Lower lobe of right lung (tissue), 2 donors: ENCODE measurements around the gene ANKRD55. TPM values are rescaled to one million over a fixed set of nuclear protein-coding genes. Genes with fewer than 3 reads are reported as not detected.
"Not testable (repeated sequence)": the region's sequence is repeated elsewhere in the genome, so short reads cannot be mapped to it uniquely, and the experiment has no call there.

Experiments
- ATAC-seq, 2 donors: fragments of 200-7000 bp; cut with Tn5 transposase; one replicate each; pipeline ENCODE4 v1.9.1; 2020 to 2022; ENCODE audit warnings: mild to moderate bottlenecking in 2 of 2, moderate library complexity in 2 of 2
- DNase-seq: peaks from one replicate; pipeline ENCODE4 v3.0.0-alpha.2; 2020
- H3K27ac ChIP-seq: fragments of 200-600 bp; one replicate; pipeline ENCODE4 v1.8.0; 2022
- H3K27me3 ChIP-seq: fragments of 200-600 bp; one replicate; pipeline ENCODE4 v1.8.0; 2022; ENCODE audit warnings: low read depth
- H3K36me3 ChIP-seq: fragments of 200-600 bp; one replicate; pipeline ENCODE4 v1.8.0; 2022; ENCODE audit warnings: mild to moderate bottlenecking
- H3K4me1 ChIP-seq: fragments of 200-600 bp; one replicate; pipeline ENCODE4 v1.8.0; 2022
- H3K4me3 ChIP-seq: fragments of 200-600 bp; one replicate; pipeline ENCODE4 v1.8.0; 2022; ENCODE audit warnings: mild to moderate bottlenecking
- H3K9me3 ChIP-seq: fragments of 200-600 bp; one replicate; pipeline ENCODE4 v1.8.0; 2022
- CTCF ChIP-seq: fragments of 200-600 bp; IDR thresholded peaks from one replicate; pipeline ENCODE4 v1.8.0; 2022; ENCODE audit warnings: antibody characterized with exemption, mild to moderate bottlenecking
- intact Hi-C: fragments of 100-400 bp; cut with DNase I; formaldehyde crosslinking; loops from one replicate; pipeline ENCODE4 v1.11.0; 2022
- total RNA-seq: library from RNA; stranded (reverse); fragmentation: NEBNext Ultra II Directional; extraction: Animal tissue kit (Norgen Biotek cat#: 25700); gene quantifications from one replicate; pipeline ENCODE4 v1.2.1, GENCODE V29; 2021
- donor health status: DM: no; HTN: yes; CAD: no; lungs with severe emphysema.

ANKRD55 gene
- total RNA-seq, 1 donor from 2014 or later: 0.41 TPM

- Histone ChIP-seq H3K36me3 (no peaks in the 10 kb centered on the region), H3K4me3 (no peak overlapping the region), H3K27ac (no peak overlapping the region), H3K27me3 (no peaks in the 10 kb centered on the region), H3K4me1 (no peaks in the 10 kb centered on the region), H3K9me3 (no peaks in the 10 kb centered on the region)
- ATAC-seq (peak in 1 of 2 donors; percentile 42), DNase-seq (no peak)
- intact Hi-C loops: loop anchor here (10.0 kb wide), 1 partner anchor 268 kb away; no protein-coding TSS in a partner anchor
- no peak for TF ChIP-seq CTCF
Observed at GRCh38 chr5:56202483-56202882, 30.6 kb downstream of the ANKRD55 start.

GRCh38 chr5:56201762-56202261 is 31.3 kb downstream of the ANKRD55 start:
- H3K36me3 ChIP-seq, DNase-seq, H3K9me3 ChIP-seq, H3K27ac ChIP-seq, ATAC-seq, H3K4me1 ChIP-seq, H3K27me3 ChIP-seq, H3K4me3 ChIP-seq: not testable (repeated sequence)
- intact Hi-C loops: loop anchor here (10.0 kb wide), 1 partner anchor 267 kb away; no protein-coding TSS in a partner anchor

GRCh38 chr5:56200971-56201666 is 32.0 kb downstream of the ANKRD55 start:
- intact Hi-C loops: loop anchor here (10.0 kb wide), 1 partner anchor 266 kb away; no protein-coding TSS in a partner anchor
- DNase-seq: peak; percentile 53

GRCh38 chr5:56195016-56195415 is 38.1 kb downstream of the ANKRD55 start:
- Histone ChIP-seq H3K27ac (no peak overlapping the region), H3K36me3 (no peaks in the 10 kb centered on the region), H3K4me3 (no peak overlapping the region), H3K9me3 (no peaks in the 10 kb centered on the region), H3K4me1 (peaks cover 7% of the 10 kb centered on the region), H3K27me3 (no peaks in the 10 kb centered on the region)
- ATAC-seq (no peak), DNase-seq (no peak)
- no peak for TF ChIP-seq CTCF
- intact Hi-C loops: no loop called here

More at GRCh38 chr5:56200971-56201666, 32.0 kb downstream of the ANKRD55 start:
- ATAC-seq: peak; percentile 97 to 99
- no peak overlapping the region for H3K4me3 ChIP-seq
- H3K4me1 ChIP-seq: no peaks in the 10 kb centered on the region
- no peaks in the 10 kb centered on the region for H3K9me3 ChIP-seq
- peak; percentile 81 for TF ChIP-seq CTCF
- no peaks in the 10 kb centered on the region for H3K27me3 ChIP-seq
- H3K36me3 ChIP-seq: no peaks in the 10 kb centered on the region
- no peak overlapping the region for H3K27ac ChIP-seq

DNA sequence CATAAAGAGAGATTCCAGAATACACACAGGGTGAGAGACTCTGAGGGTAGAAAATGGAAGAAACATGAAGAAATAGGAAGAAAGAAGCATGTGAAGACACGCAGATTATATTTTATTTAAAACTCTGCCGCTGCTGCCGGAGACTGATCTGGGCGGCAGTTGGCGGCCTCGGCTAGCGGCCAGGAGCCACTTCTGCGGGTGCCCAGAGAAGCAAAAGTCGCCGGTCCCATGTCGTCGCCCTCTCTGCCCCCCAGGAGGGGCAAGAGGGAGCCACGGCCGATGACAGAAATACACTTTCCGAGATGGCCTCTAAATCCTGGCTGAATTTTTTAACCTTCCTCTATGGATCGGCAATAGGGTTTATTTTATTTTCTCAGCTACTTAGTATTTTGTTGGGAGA is 40.9 kb downstream of the ANKRD55 start:
- intact Hi-C loops: no loop called here
- H3K27ac ChIP-seq: no peak overlapping the region
- H3K9me3 ChIP-seq: no peaks in the 10 kb centered on the region
- no peaks in the 10 kb centered on the region for H3K36me3 ChIP-seq
- H3K4me3 ChIP-seq: no peak overlapping the region
- DNase-seq (no peak), ATAC-seq (no peak)
- peaks cover 7% of the 10 kb centered on the region for H3K4me1 ChIP-seq
- no peaks in the 10 kb centered on the region for H3K27me3 ChIP-seq
- TF ChIP-seq CTCF: no peak

DNA sequence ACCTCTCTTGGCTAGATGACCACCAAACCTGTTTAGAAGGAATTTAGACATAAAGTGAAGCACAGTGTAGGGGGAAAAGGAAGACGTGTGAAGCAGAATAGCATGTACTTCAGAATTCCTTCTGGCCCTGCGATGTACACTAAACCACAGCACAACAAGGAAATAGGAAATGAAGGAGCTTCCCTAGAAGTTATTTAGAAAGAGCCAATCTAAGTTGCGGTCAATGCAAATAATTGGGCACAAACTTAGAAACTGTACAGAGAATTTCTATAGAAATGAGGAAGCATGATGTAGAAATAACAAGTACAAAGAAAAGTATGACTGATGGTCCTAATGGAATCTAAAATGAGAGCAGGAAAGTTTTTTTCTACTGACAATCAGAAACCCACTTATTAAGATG is 41.5 kb downstream of the ANKRD55 start:
- DNase-seq: no peak
- no peaks in the 10 kb centered on the region for H3K9me3 ChIP-seq
- no peak overlapping the region for H3K27ac ChIP-seq
- H3K4me3 ChIP-seq: no peak overlapping the region
- intact Hi-C loops: no loop called here
- H3K4me1 ChIP-seq: peaks cover 7% of the 10 kb centered on the region
- TF ChIP-seq CTCF: no peak
- peak in 1 of 2 donors; percentile 18 for ATAC-seq
- H3K27me3 ChIP-seq: no peaks in the 10 kb centered on the region
- H3K36me3 ChIP-seq: no peaks in the 10 kb centered on the region
